Activated CD4-positive, alpha-beta T cell treated with anti-CD3 and anti-CD28 coated beads for 36 hours (primary cell): ENCODE results near the gene RAB3B. TPM values are rescaled to one million over a fixed set of nuclear protein-coding genes. Genes with fewer than 3 reads are reported as not detected.

Experiments
- ATAC-seq: fragments of 200-7000 bp; cut with Tn5 transposase; one replicate; pipeline ENCODE4 v1.10.0; 2021; ENCODE audit warnings: mild to moderate bottlenecking, moderate library complexity
- CTCF ChIA-PET: fragments of 350-600 bp; sonication (Branson Sonifier 250); formaldehyde crosslinking; loops from one replicate; lab custom pipeline; 2021; ENCODE audit warnings: antibody characterized with exemption; lab: Charles Lee
- POLR2A ChIA-PET: fragments of 350-600 bp; sonication (Branson Sonifier 250); formaldehyde crosslinking; loops from one replicate; lab custom pipeline; 2021; ENCODE audit warnings: antibody characterized with exemption, inconsistent platforms; lab: Charles Lee
- DNase-seq: peaks from one replicate; pipeline ENCODE4 v3.0.0-alpha.2; 2020
- H3K27ac Mint-ChIP-seq: one replicate; pipeline ENCODE4 v1.8.0; 2021; ENCODE audit warnings: mixed read lengths
- H3K27me3 Mint-ChIP-seq: one replicate; pipeline ENCODE4 v1.8.0; 2021; ENCODE audit warnings: mixed read lengths
- H3K36me3 Mint-ChIP-seq: one replicate; pipeline ENCODE4 v1.8.0; 2021; ENCODE audit warnings: low read depth, mixed read lengths
- H3K4me1 Mint-ChIP-seq: one replicate; pipeline ENCODE4 v1.8.0; 2021; ENCODE audit warnings: mixed read lengths
- H3K4me3 Mint-ChIP-seq: one replicate; pipeline ENCODE4 v1.8.0; 2021; ENCODE audit warnings: mild to moderate bottlenecking, moderate library complexity, mixed read lengths
- H3K9me3 Mint-ChIP-seq: one replicate; pipeline ENCODE4 v1.8.0; 2021; ENCODE audit warnings: low read depth, mixed read lengths
- intact Hi-C, 2 experiments: fragments of 100-400 bp; cut with DNase I in 1 of 2; cut with micrococcal nuclease in 1 of 2; formaldehyde crosslinking; loops; one replicate each; pipeline versions ENCODE4 v1.14.2 to v1.15.1; 2022 to 2024; cut with DNase I, micrococcal nuclease
- total RNA-seq, 2 experiments: library from RNA; stranded (reverse); gene quantifications; one replicate each; pipeline ENCODE4 v1.2.3, GENCODE V29; 2021

Gene RAB3B
- total RNA-seq, 2 experiments from 2014 or later: 0.07 to 0.11 TPM

DNA sequence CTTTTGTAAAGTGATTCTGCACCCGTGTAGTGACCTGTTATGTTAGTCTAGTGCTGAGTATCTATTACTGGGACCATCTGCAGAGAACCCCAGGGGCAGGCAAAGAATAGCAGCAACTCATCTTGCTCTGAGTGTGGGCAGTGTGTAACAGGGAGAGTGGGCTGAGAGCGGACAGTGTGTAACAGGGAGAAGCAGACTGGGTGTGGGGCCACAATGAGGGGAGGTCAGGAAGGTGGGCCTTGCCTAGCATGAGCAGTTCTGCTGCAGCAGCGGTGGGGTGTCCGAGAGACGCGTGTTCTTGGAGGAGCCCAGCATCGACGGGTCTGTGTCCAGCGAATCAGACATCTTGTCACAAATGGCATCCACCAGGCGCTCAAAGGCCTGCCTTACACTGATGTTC, 70.8 kb downstream of the RAB3B start:
- intact Hi-C loops: no loop called here
- no peaks in the 10 kb centered on the region for H3K36me3 Mint-ChIP-seq
- H3K27ac Mint-ChIP-seq: no peak overlapping the region
- no peak overlapping the region for H3K4me3 Mint-ChIP-seq
- CTCF ChIA-PET: no interaction called here
- ATAC-seq (no peak), DNase-seq (no peak)
- POLR2A ChIA-PET: no interaction called here
- peaks cover 2% of the 10 kb centered on the region for H3K4me1 Mint-ChIP-seq
- peaks cover 7% of the 10 kb centered on the region for H3K27me3 Mint-ChIP-seq
- H3K9me3 Mint-ChIP-seq: no peaks in the 10 kb centered on the region

- ChIA-PET POLR2A (no interaction called here), CTCF (interaction anchor here (1.2 to 3.5 kb wide), 2 partner anchors 12 to 20 kb away, joined by 3 to 15 read pairs; no protein-coding TSS in a partner anchor)
- Mint-ChIP-seq H3K4me1 (peaks cover 2% of the 10 kb centered on the region), H3K4me3 (no peak overlapping the region), H3K36me3 (no peaks in the 10 kb centered on the region), H3K9me3 (no peaks in the 10 kb centered on the region), H3K27me3 (peaks cover 9% of the 10 kb centered on the region), H3K27ac (no peak overlapping the region)
- no peak for DNase-seq
- intact Hi-C loops: no loop called here
- no peak for ATAC-seq
These were observed 73.7 kb downstream of the RAB3B start for GRCh38 chr1:51916587-51917405.

GRCh38 chr1:51915951-51916350, 74.5 kb downstream of the RAB3B start:
- CTCF ChIA-PET: interaction anchor here (1.2 to 3.5 kb wide), 2 partner anchors 11 to 19 kb away, joined by 3 to 15 read pairs; no protein-coding TSS in a partner anchor
- no peak for ATAC-seq

DNA sequence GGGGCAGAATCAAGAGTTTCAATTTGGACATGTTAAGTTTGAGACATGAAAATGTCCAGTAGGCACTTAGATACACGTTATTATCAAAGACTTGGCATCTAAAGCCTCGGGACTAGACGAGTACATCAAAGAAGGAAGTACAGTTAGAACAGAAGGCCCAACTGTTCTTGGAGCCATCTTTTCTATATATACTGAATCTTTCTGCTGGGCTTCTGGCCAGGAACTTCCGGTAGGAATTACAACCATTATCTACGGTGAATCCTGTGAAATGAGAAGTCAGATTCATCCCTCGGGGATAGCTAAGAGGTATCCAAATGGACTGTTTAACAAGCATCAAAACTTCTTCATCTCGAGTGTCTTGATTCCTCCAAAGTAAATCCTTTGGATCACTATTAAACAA, 77.6 kb downstream of the RAB3B start:
- intact Hi-C loops: no loop called here
- CTCF ChIA-PET: interaction anchor here (0.6 to 1.3 kb wide), 3 partner anchors 10 to 107 kb away, joined by 3 to 4 read pairs (median 3); no protein-coding TSS in a partner anchor
- H3K4me3 Mint-ChIP-seq: no peak overlapping the region
- no peaks in the 10 kb centered on the region for H3K4me1 Mint-ChIP-seq
- H3K36me3 Mint-ChIP-seq: no peaks in the 10 kb centered on the region
- ATAC-seq: no peak
- POLR2A ChIA-PET: no interaction called here
- H3K9me3 Mint-ChIP-seq: no peaks in the 10 kb centered on the region
- DNase-seq: no peak
- peaks cover 9% of the 10 kb centered on the region for H3K27me3 Mint-ChIP-seq
- no peak overlapping the region for H3K27ac Mint-ChIP-seq

More at GRCh38 chr1:51915951-51916350, 74.5 kb downstream of the RAB3B start:
- POLR2A ChIA-PET: no interaction called here
- H3K36me3 Mint-ChIP-seq: no peaks in the 10 kb centered on the region
- H3K27ac Mint-ChIP-seq: no peak overlapping the region
- no peak for DNase-seq
- no peak overlapping the region for H3K4me3 Mint-ChIP-seq
- no peaks in the 10 kb centered on the region for H3K9me3 Mint-ChIP-seq
- no peaks in the 10 kb centered on the region for H3K4me1 Mint-ChIP-seq
- intact Hi-C loops: no loop called here
- H3K27me3 Mint-ChIP-seq: peaks cover 9% of the 10 kb centered on the region

DNA sequence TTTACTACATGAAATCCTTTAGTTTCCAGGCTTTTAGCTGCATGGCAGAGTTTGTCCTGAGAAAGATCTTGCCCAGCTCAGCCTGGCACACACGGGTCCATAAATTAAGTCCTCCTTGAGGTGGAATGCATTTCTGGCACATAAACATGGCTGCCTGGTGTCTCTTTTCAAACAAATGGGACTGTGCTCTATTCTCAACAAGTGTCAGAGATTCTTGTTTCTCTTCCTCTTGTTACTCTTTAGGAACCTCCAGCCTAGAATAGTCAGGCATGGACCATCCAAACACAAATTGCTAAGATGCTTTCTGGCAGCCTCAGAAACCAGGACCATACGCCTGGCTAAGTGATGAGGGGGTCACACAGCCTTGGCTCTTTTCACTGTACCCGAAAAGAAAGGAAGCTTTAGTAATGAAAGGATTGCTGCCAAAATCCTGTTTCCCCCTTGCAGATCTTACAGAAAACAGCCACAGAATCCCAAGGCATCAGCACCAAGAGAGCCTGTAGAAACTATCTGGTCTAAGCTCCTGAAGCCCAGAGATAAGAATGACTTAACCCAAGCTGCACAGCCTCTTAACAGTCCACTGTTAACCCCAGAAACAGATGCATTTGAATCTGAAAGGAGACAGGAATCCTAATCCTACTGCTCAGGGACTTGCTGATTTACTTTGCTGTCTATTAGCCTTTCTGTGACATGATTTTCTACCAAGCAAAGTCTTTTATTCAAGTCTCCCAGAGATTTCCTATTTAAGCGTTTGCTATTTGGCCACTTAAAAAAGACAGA, 80.1 kb downstream of the RAB3B start:
- CTCF ChIA-PET: interaction anchor here (0.6 to 0.9 kb wide), 3 partner anchors 27 to 212 kb away, joined by 3 to 4 read pairs (median 3); no protein-coding TSS in a partner anchor
- no peaks in the 10 kb centered on the region for H3K4me1 Mint-ChIP-seq

GRCh38 chr1:51908499-51908898, 82.0 kb downstream of the RAB3B start:
- H3K4me3 Mint-ChIP-seq: no peak overlapping the region
- H3K27me3 Mint-ChIP-seq: peaks cover 10% of the 10 kb centered on the region
- POLR2A ChIA-PET: no interaction called here
- ATAC-seq (no peak), DNase-seq (no peak)
- CTCF ChIA-PET: no interaction called here
- no peak overlapping the region for H3K27ac Mint-ChIP-seq
- H3K36me3 Mint-ChIP-seq: no peaks in the 10 kb centered on the region
- intact Hi-C loops: no loop called here
- no peaks in the 10 kb centered on the region for H3K9me3 Mint-ChIP-seq
- H3K4me1 Mint-ChIP-seq: no peaks in the 10 kb centered on the region

More for the DNA sequence above, 80.1 kb downstream of the RAB3B start:
- intact Hi-C loops: no loop called here
- no peak for DNase-seq
- ATAC-seq: no peak
- H3K9me3 Mint-ChIP-seq: no peaks in the 10 kb centered on the region
- H3K36me3 Mint-ChIP-seq: no peaks in the 10 kb centered on the region
- H3K4me3 Mint-ChIP-seq: no peak overlapping the region
- no peak overlapping the region for H3K27ac Mint-ChIP-seq
- H3K27me3 Mint-ChIP-seq: peaks cover 10% of the 10 kb centered on the region
- POLR2A ChIA-PET: no interaction called here

DNA sequence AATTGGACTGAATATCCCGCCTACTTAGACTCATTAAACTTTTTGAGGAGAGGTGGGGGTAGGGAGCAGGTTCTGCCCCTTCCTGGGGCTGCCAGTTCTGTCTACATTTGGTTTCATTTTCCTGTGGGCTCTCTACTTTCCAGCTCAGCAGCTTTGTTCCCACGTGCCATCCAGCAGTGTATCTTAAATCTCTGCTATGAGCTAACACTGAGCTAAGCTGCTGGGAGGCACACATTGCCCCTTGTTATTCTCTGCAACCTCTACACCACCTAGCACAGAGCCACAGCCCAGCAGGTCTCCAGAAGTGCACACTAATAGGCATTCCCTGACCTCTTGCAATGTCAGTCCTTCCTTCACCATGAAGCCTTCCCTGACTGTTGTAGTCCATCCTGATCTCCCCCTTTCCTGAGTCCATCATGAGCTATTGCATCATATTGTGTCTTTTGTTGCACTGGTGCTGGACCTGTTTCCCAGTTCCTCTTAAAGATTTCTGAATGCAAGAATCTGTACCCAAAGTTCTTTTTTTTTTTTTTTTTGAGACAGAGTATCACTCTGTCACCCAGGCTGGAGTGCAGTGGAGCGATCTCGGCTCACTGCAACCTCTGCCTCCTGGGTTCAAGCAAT, 83.3 kb downstream of the RAB3B start:
- no peaks in the 10 kb centered on the region for H3K36me3 Mint-ChIP-seq
- intact Hi-C loops: no loop called here
- no peak for ATAC-seq

DNA sequence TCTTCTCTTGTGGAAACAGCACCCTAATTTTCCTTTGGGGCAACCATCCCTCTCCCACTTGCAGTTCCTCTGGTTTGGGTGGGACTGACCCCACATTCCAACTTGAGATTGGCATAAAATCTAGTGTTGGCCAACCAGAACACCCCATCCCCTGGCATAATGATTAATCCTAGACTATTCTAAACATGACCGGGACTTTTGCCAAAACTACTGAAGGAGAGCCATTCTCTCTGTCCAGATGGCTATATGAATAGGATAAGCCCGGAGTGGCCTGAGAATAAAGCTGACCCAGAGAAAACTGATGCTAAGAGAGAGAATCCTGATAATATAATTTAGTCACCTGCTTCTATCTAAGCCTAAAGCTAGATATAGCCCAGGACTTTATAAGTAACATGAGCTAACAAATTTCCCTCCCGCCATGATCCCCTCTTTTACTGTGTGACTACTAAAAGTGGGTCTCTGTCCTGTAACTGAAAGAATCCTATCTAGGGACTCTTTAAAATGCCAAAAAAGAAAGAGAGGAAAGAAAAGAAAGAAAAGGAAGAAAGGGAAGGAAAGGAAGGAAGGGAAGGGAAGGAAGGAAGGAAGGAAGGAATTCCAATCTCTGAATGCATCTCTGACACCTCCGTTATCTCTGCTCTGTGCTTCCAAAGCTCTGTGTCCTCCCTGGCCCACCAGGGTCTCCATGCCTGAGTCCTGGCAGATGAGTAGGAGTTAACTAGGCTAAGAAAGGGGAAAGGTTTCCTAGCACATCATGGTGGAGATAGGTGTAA, 84.0 kb downstream of the RAB3B start:
- ChIA-PET POLR2A (no interaction called here), CTCF (interaction anchor here (1.0 kb wide), 1 partner anchor 10 kb away, joined by 3 read pairs; no protein-coding TSS in a partner anchor)
- no peak overlapping the region for H3K4me3 Mint-ChIP-seq
- H3K4me1 Mint-ChIP-seq: no peaks in the 10 kb centered on the region
- H3K27me3 Mint-ChIP-seq: peaks cover 8% of the 10 kb centered on the region
- intact Hi-C loops: no loop called here
- no peak for DNase-seq
- no peak for ATAC-seq
- H3K36me3 Mint-ChIP-seq: no peaks in the 10 kb centered on the region
- no peaks in the 10 kb centered on the region for H3K9me3 Mint-ChIP-seq
- H3K27ac Mint-ChIP-seq: no peak overlapping the region

More for the DNA sequence above, 83.3 kb downstream of the RAB3B start:
- no peaks in the 10 kb centered on the region for H3K9me3 Mint-ChIP-seq
- POLR2A ChIA-PET: no interaction called here
- H3K4me1 Mint-ChIP-seq: no peaks in the 10 kb centered on the region
- no peak overlapping the region for H3K27ac Mint-ChIP-seq
- CTCF ChIA-PET: interaction anchor here (1.0 kb wide), 1 partner anchor 11 kb away, joined by 3 read pairs; no protein-coding TSS in a partner anchor
- H3K27me3 Mint-ChIP-seq: peaks cover 8% of the 10 kb centered on the region
- no peak for DNase-seq
- no peak overlapping the region for H3K4me3 Mint-ChIP-seq

DNA sequence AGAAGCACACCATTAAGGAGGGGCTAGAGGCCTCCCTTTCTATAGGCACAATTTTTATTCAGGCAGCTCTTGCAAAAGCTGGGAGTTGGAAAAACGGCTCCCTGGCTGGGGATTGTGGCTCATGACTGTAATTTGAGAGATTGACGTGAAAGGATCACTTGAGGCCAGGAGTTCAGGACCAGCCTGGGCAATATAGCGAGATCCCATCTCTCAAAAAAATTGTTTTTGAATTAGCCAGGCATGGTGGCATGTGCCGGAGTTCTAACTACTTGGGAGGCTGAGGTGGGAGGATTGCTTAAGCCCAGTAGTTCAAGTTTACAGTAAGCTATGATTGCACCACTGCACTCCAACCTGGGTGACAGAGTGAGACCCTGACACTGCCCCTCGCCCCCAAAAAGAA, 88.0 kb downstream of the RAB3B start:
- no peak for ATAC-seq
- Mint-ChIP-seq H3K27me3 (peaks cover 16% of the 10 kb centered on the region), H3K4me3 (no peak overlapping the region), H3K4me1 (no peaks in the 10 kb centered on the region), H3K9me3 (no peaks in the 10 kb centered on the region), H3K36me3 (no peaks in the 10 kb centered on the region), H3K27ac (no peak overlapping the region)
- CTCF ChIA-PET: interaction anchor here (0.7 kb wide), 1 partner anchor 11 kb away, joined by 3 read pairs; no protein-coding TSS in a partner anchor
- no peak for DNase-seq
- POLR2A ChIA-PET: no interaction called here
- intact Hi-C loops: no loop called here

- Mint-ChIP-seq H3K9me3 (no peaks in the 10 kb centered on the region), H3K4me1 (no peaks in the 10 kb centered on the region), H3K27ac (no peak overlapping the region), H3K4me3 (no peak overlapping the region), H3K27me3 (peaks cover 18% of the 10 kb centered on the region), H3K36me3 (no peaks in the 10 kb centered on the region)
- CTCF ChIA-PET: interaction anchor here (0.5 kb wide), 1 partner anchor 53 kb away, joined by 3 read pairs; no protein-coding TSS in a partner anchor
- POLR2A ChIA-PET: no interaction called here
- ATAC-seq (no peak), DNase-seq (no peak)
- intact Hi-C loops: no loop called here
These were observed 89.3 kb downstream of the RAB3B start for GRCh38 chr1:51901151-51901550.
